ENCODE data around the gene CYP26B1. TPM values are rescaled to one million over a fixed set of nuclear protein-coding genes. Genes with fewer than 3 reads are reported as not detected.

Gene CYP26B1
- total RNA-seq, 2 experiments from 2014 or later, result not detected

DNA sequence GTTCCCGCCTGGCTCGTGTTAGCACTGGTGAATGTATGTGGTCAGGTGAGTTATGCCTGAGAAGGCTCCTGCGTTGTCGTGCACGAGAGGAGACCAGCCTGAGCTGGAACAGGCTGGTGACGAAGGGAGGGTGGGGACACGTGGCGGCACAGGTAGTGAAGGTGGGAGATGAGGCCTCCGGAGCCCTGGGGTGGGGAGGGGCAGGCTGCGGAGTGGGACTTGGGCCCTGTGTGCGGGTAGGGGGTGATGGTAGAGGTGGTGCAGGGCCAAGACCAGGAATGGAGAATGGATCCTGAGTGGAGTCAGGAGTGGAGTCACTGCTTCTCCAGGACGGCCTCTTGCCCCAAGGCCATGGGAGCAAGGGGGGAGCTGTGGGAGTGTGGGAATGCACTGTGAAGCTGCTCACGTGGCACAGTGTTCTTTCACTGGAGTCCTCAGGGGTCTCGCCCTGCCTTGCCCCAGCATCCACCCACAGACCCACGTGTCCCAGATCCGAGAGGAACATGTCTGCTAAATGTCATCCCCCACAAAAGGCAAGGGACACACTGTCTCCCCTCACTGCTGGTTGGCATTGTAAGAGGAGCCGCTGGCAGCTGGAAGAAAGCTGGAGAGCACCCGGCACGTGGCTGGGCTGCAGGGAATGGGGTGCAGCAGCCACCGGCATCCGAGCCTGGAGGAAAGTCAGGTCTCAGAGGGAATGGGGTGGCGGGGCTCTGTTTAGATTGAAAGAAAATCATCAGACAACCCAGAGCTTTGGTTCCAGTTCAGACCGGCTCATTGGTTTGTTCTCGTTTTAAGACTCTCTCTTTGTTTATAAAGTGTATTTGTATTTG, 63.7 kb downstream of the CYP26B1 start:
- Histone ChIP-seq H3K4me2 (ENCODE audit: low read length) (no peak overlapping the region), H4K20me1 (ENCODE audit: insufficient read depth, low read length) (no peaks in the 10 kb centered on the region), H3K4me1 (ENCODE audit: insufficient read depth, low read length, poor library complexity, severe bottlenecking) (no peaks in the 10 kb centered on the region), H2AFZ (ENCODE audit: low read length) (no peak overlapping the region), H3K9me3 (ENCODE audit: low read length) (no peaks in the 10 kb centered on the region), H3K27ac (ENCODE audit: low read depth, low read length, poor library complexity, severe bottlenecking) (no peak overlapping the region), H3K9me2 (ENCODE audit: insufficient read depth, low read length) (no peaks in the 10 kb centered on the region), H3K79me2 (ENCODE audit: insufficient read depth, low read depth, low read length) (no peaks in the 10 kb centered on the region), H3K4me3 (ENCODE audit: low read depth, low read length, poor library complexity, severe bottlenecking) (no peak overlapping the region), H3K36me3 (ENCODE audit: insufficient read depth, low read length) (no peaks in the 10 kb centered on the region)
- DNase-seq (ENCODE audit: low spot score), result no peak
- CTCF ChIA-PET (ENCODE audit: unreplicated experiment), result no interaction called here
- BruUV-seq (replicated peaks), result no TSS peak
- intact Hi-C loops (cut with micrococcal nuclease; ENCODE audit: unreplicated experiment), result no loop called here
- POLR2A ChIA-PET, result no interaction called here
- no peak for TF ChIP-seq EZH2phosphoT487 (IDR thresholded peaks at IDR 0.05; ENCODE audit: borderline replicate concordance, low read depth, low read length)
- TF ChIP-seq, protein P1, sequence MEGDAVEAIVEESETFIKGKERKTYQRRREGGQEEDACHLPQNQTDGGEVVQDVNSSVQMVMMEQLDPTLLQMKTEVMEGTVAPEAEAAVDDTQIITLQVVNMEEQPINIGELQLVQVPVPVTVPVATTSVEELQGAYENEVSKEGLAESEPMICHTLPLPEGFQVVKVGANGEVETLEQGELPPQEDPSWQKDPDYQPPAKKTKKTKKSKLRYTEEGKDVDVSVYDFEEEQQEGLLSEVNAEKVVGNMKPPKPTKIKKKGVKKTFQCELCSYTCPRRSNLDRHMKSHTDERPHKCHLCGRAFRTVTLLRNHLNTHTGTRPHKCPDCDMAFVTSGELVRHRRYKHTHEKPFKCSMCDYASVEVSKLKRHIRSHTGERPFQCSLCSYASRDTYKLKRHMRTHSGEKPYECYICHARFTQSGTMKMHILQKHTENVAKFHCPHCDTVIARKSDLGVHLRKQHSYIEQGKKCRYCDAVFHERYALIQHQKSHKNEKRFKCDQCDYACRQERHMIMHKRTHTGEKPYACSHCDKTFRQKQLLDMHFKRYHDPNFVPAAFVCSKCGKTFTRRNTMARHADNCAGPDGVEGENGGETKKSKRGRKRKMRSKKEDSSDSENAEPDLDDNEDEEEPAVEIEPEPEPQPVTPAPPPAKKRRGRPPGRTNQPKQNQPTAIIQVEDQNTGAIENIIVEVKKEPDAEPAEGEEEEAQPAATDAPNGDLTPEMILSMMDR (conservative IDR thresholded peaks at IDR 0.05; ENCODE audit: low read length), result no peak

DNA sequence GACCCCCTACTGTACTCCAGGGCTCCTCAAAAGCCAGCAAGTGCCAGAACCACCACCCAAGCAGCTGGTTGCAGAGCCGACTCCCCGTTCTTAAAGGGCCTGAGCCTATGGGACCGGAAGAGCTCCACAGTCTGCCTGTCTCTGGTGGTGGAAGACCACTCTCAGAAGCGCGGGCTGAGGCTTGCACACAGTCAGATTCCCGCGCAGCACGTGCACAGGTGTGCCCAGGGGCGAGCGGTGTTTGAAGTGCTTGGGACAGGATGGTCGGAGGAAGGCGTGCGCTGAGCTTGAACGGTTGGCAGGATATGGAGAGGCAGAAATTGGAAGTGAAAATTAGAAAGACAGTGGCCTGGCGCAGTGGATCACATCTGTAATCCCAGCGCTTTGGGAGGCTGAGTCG, 64.8 kb downstream of the CYP26B1 start:
- Histone ChIP-seq H4K20me1 (ENCODE audit: insufficient read depth, low read length) (no peaks in the 10 kb centered on the region), H3K9me2 (ENCODE audit: insufficient read depth, low read length) (no peaks in the 10 kb centered on the region), H3K79me2 (ENCODE audit: insufficient read depth, low read depth, low read length) (no peaks in the 10 kb centered on the region), H3K4me1 (ENCODE audit: insufficient read depth, low read length, poor library complexity, severe bottlenecking) (no peaks in the 10 kb centered on the region), H3K27ac (ENCODE audit: low read depth, low read length, poor library complexity, severe bottlenecking) (no peak overlapping the region), H3K36me3 (ENCODE audit: insufficient read depth, low read length) (no peaks in the 10 kb centered on the region), H2AFZ (ENCODE audit: low read length) (no peak overlapping the region), H3K4me2 (ENCODE audit: low read length) (no peak overlapping the region), H3K4me3 (ENCODE audit: low read depth, low read length, poor library complexity, severe bottlenecking) (no peak overlapping the region), H3K9me3 (ENCODE audit: low read length) (no peaks in the 10 kb centered on the region)
- no TSS peak for BruUV-seq (replicated peaks)
- ChIA-PET CTCF (ENCODE audit: unreplicated experiment) (no interaction called here), POLR2A (interaction anchor here (0.8 kb wide), 1 partner anchor 652 kb away, joined by 4 read pairs; no protein-coding TSS in a partner anchor)
- intact Hi-C loops (cut with micrococcal nuclease; ENCODE audit: unreplicated experiment), result no loop called here
- TF ChIP-seq, protein P1 (conservative IDR thresholded peaks at IDR 0.05; ENCODE audit: low read length), result no peak
- no peak for TF ChIP-seq EZH2phosphoT487 (IDR thresholded peaks at IDR 0.05; ENCODE audit: borderline replicate concordance, low read depth, low read length)
- DNase-seq (ENCODE audit: low spot score), result no peak

DNA sequence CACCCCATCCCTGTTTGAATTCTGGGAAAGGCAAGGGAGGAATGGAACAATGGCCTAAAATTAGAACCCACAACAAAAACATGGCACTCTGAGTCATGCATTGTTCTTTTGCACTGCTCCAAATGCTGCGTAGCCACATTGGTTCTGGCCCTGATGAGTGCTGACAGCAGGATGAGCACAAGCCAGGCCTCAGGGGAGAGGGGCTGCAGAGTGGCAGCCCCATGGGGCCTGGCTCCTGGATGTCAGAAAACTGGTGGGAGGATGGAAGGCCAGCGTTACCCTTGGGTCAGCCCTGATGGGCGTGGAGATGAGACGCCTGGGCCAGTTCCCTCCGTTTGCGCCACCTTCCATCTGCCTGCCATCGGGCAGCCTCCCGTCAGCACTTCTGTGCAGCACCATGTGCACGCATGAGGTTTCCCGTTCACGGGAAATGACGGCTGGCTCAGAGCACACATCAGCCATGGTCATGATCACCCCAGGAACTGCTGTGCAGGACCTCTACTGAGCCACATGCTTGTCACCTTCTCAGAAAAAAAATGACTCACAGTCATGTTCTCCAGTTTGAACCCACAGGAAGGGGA, 65.6 kb downstream of the CYP26B1 start:
- intact Hi-C loops (cut with micrococcal nuclease; ENCODE audit: unreplicated experiment), result no loop called here
- H3K79me2 ChIP-seq (ENCODE audit: insufficient read depth, low read depth, low read length), result no peaks in the 10 kb centered on the region
- H3K9me2 ChIP-seq (ENCODE audit: insufficient read depth, low read length), result no peaks in the 10 kb centered on the region
- ChIA-PET POLR2A (no interaction called here), CTCF (ENCODE audit: unreplicated experiment) (no interaction called here)
- no peaks in the 10 kb centered on the region for H4K20me1 ChIP-seq (ENCODE audit: insufficient read depth, low read length)
- no peaks in the 10 kb centered on the region for H3K36me3 ChIP-seq (ENCODE audit: insufficient read depth, low read length)
- H3K4me1 ChIP-seq (ENCODE audit: insufficient read depth, low read length, poor library complexity, severe bottlenecking), result no peaks in the 10 kb centered on the region
- H3K9me3 ChIP-seq (ENCODE audit: low read length), result no peaks in the 10 kb centered on the region
- no peak overlapping the region for H3K27ac ChIP-seq (ENCODE audit: low read depth, low read length, poor library complexity, severe bottlenecking)
- H3K4me2 ChIP-seq (ENCODE audit: low read length), result no peak overlapping the region
- H2AFZ ChIP-seq (ENCODE audit: low read length), result no peak overlapping the region
- no peak overlapping the region for H3K4me3 ChIP-seq (ENCODE audit: low read depth, low read length, poor library complexity, severe bottlenecking)
- BruUV-seq (replicated peaks), result no TSS peak
- DNase-seq (ENCODE audit: low spot score), result no peak
- no peak for TF ChIP-seq EZH2phosphoT487 (IDR thresholded peaks at IDR 0.05; ENCODE audit: borderline replicate concordance, low read depth, low read length)
- TF ChIP-seq, protein P1 (conservative IDR thresholded peaks at IDR 0.05; ENCODE audit: low read length), result no peak

Data from OCI-LY7 (cell line).